Diencephalon (tissue), 1 donor: Measurements from ENCODE around the gene KLHL12. TPM values are rescaled to one million over a fixed set of nuclear protein-coding genes. Genes with fewer than 3 reads are reported as not detected.

Experiments used
- small RNA-seq: library from RNA; depleted of rRNA; stranded (forward); fragments of <200 nt; gene quantifications from one replicate; pipeline ENCODE3, GENCODE V24; 2014
- total RNA-seq: library from RNA; depleted of rRNA; stranded (reverse); fragments of >200 nt; gene quantifications from one replicate; pipeline ENCODE4 v1.2.3, GENCODE V29; 2014

KLHL12 gene
- total RNA-seq = 49.1 TPM

GRCh38 chr1:202926581-202927491 lies at the start of gene KLHL12:
Gene KLHL12 (minus strand): TSS chr1:202927234. CDS start chr1:202925162, 2,072 bp downstream.

GRCh38 chr1:202957733-202958543 lies 30.9 kb upstream of the KLHL12 start, which contains the start of gene ADIPOR1:
Gene ADIPOR1 (minus strand): TSS chr1:202958312. CDS start chr1:202951070, 7,242 bp downstream.

GRCh38 chr1:202888531-202889360 lies 38.3 kb downstream of the KLHL12 start, which contains the start of gene RABIF:
Gene RABIF (minus strand): TSS chr1:202889149. CDS start chr1:202889098, 51 bp downstream.

Small RNA genes lying within 50 kb of the gene (small RNA-seq; reads per million reads assigned to genes)
- not detected for gene RF00019

Other genes with a start within 250 kb of the KLHL12 start
- gene SYT2, start 216.8 kb downstream of the KLHL12 start, total RNA-seq = 4.6 TPM
- gene KDM5B, start 118.8 kb downstream of the KLHL12 start, total RNA-seq = 125 TPM
- gene PCAT6, start 116.3 kb downstream of the KLHL12 start, total RNA-seq = not detected
- gene RABIF, start 38.1 kb downstream of the KLHL12 start, total RNA-seq = 19.8 TPM
- 71.0 TPM for gene ADIPOR1, start 31.1 kb upstream of the KLHL12 start, total RNA-seq
- 30.9 TPM for gene CYB5R1, start 40.0 kb upstream of the KLHL12 start, total RNA-seq
- gene TMEM183A, start 80.1 kb upstream of the KLHL12 start, total RNA-seq = 132 TPM
- 32.8 TPM for gene PPFIA4, start 99.3 kb upstream of the KLHL12 start, total RNA-seq
- gene MYOG, start 158.8 kb upstream of the KLHL12 start, total RNA-seq = not detected
- gene ADORA1, start 200.5 kb upstream of the KLHL12 start, total RNA-seq = 29.8 TPM
- gene MYBPH, start 248.6 kb upstream of the KLHL12 start, total RNA-seq = not detected